ENCODE results near the gene EGLN2. TPM values are rescaled to one million over a fixed set of nuclear protein-coding genes. Genes with fewer than 3 reads are reported as not detected.

Gene EGLN2
- polyA plus RNA-seq, 1 of the 3 experiments (the other 2 are of a cell fraction): 43.0 TPM

DNA sequence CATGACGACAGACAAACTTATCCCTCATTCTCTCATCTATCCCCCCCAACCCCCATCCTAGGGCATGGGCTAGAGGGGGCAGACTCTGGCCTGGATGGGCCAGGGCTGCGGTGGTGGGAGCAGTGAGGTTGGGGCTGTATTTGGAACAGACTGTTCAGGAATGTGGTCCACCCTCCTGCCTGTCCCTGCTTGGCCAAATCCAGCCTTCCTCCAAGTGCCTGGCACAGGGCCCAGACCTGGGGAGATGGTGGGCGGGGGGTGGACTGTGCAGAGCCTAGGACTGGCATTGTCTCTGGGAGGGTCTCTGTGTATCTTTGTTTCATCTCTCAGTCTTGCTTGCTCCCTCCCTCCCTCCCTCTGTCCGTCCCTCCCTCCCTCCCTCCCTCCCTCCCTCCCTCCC lies 14.2 kb downstream of the EGLN2 start (continued):
- TF ChIP-seq GABPA (IDR thresholded peaks at IDR 0.05; ENCODE audit: low read depth): no peak
- TF ChIP-seq MEF2A (IDR thresholded peaks at IDR 0.05; ENCODE audit: borderline replicate concordance, low read depth): no peak
- TF ChIP-seq RCOR1 (IDR thresholded peaks at IDR 0.05; ENCODE audit: low read length): no peak
- no peak for TF ChIP-seq TEAD4 (IDR thresholded peaks at IDR 0.05; ENCODE audit: borderline replicate concordance, insufficient read depth)
- TF ChIP-seq, protein P1, sequence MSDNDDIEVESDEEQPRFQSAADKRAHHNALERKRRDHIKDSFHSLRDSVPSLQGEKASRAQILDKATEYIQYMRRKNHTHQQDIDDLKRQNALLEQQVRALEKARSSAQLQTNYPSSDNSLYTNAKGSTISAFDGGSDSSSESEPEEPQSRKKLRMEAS (IDR thresholded peaks at IDR 0.05; ENCODE audit: low read depth): no peak
- no peak for TF ChIP-seq FOXJ3 (CRISPR knock-in tag; IDR thresholded peaks at IDR 0.05)
- no peak for TF ChIP-seq EP300 (IDR thresholded peaks at IDR 0.05; ENCODE audit: borderline replicate concordance in 1 of 2, low read depth in 1 of 2, low read length in 1 of 2)
- no peak for TF ChIP-seq CHD2 (IDR thresholded peaks at IDR 0.05; ENCODE audit: low read length, partially characterized antibody)
- no peak for TF ChIP-seq RXRA (IDR thresholded peaks at IDR 0.05; ENCODE audit: borderline replicate concordance, low read depth)

DNA sequence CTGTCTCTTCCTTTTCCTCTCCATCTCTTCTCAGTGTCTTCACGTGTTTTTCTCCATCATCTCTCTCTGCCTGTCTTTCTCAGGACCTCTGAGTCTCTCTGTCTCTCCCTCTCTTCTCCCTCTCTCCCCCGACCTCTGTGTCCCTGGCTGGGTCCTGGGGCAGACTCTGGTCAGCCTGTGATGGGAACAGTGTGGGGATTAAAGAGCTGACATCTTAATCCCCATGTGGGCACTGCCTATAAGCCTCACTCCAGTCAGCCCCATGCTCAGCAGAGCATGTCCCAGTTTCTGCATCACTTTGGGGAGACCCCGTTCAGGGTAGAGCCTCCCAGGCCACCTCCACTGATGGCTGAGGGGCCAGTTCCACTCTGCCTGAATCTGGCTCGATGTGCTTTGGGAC lies 16.2 kb downstream of the EGLN2 start:
- Histone ChIP-seq H3K4me1 (ENCODE audit: control insufficient read depth in 1 of 2, insufficient read depth in 2 of 2, low read depth in 1 of 2, low read length in 1 of 2) (peaks cover 8 to 11% of the 10 kb centered on the region in 2 experiments; a peak in 3 of 4 replicates), H3F3A (replicated peaks; ENCODE audit: insufficient read depth) (peaks cover 9% of the 10 kb centered on the region), H2AFZ (ENCODE audit: low read depth) (no peak overlapping the region), H3K4me3 (ENCODE audit: low read depth in 2 of 2, low read length in 1 of 2) (no peak overlapping the region), H3K9me2 (no peaks in the 10 kb centered on the region), H3K79me2 (ENCODE audit: insufficient read depth) (no peaks in the 10 kb centered on the region), H3K9ac (no peak overlapping the region), H3K27ac (ENCODE audit: low read depth in 2 of 2, low read length in 1 of 2) (no peak overlapping the region), H3K9me3 (no peaks in the 10 kb centered on the region), H3K27me3 (ENCODE audit: insufficient read depth) (no peaks in the 10 kb centered on the region), H3K4me2 (no peak overlapping the region), H4K20me1 (ENCODE audit: insufficient read depth) (peaks cover 3% of the 10 kb centered on the region; the same call in 1 of the 2 replicates), H3K36me3 (replicated peaks in 1 of 2; ENCODE audit: control insufficient read depth in 1 of 2, insufficient read depth in 2 of 2, low read length in 1 of 2) (peaks cover 0 to under 1% of the 10 kb centered on the region in 2 experiments)
- ChIA-PET POLR2A (no interaction called here), CTCF (no interaction called here)
- DNase-seq: no peak
- WGBS (ENCODE audit: low lambda C conversion rate): 73% methylated on average over 4 of the region's 4 CpGs
- TF ChIP-seq EZH2phosphoT487 (IDR thresholded peaks at IDR 0.05; ENCODE audit: borderline replicate concordance, low read depth): no peak
- TF ChIP-seq SMC3 (IDR thresholded peaks at IDR 0.05; ENCODE audit: low read depth, low read length): no peak
- no peak for TF ChIP-seq MEF2A (IDR thresholded peaks at IDR 0.05; ENCODE audit: borderline replicate concordance, low read depth)
- no peak for TF ChIP-seq EP300 (IDR thresholded peaks at IDR 0.05; ENCODE audit: borderline replicate concordance in 1 of 2, low read depth in 1 of 2, low read length in 1 of 2)
- TF ChIP-seq CHD2 (IDR thresholded peaks at IDR 0.05; ENCODE audit: low read length, partially characterized antibody): no peak
- TF ChIP-seq, protein P2, sequence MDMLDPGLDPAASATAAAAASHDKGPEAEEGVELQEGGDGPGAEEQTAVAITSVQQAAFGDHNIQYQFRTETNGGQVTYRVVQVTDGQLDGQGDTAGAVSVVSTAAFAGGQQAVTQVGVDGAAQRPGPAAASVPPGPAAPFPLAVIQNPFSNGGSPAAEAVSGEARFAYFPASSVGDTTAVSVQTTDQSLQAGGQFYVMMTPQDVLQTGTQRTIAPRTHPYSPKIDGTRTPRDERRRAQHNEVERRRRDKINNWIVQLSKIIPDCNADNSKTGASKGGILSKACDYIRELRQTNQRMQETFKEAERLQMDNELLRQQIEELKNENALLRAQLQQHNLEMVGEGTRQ (IDR thresholded peaks at IDR 0.05; ENCODE audit: borderline replicate concordance, low read depth, low read length): no peak
- no peak for TF ChIP-seq RXRA (IDR thresholded peaks at IDR 0.05; ENCODE audit: borderline replicate concordance, low read depth)
- no peak for TF ChIP-seq GABPA (IDR thresholded peaks at IDR 0.05; ENCODE audit: low read depth)
- TF ChIP-seq FOXM1 (IDR thresholded peaks at IDR 0.05; ENCODE audit: low read depth): no peak
- TF ChIP-seq, protein P3, sequence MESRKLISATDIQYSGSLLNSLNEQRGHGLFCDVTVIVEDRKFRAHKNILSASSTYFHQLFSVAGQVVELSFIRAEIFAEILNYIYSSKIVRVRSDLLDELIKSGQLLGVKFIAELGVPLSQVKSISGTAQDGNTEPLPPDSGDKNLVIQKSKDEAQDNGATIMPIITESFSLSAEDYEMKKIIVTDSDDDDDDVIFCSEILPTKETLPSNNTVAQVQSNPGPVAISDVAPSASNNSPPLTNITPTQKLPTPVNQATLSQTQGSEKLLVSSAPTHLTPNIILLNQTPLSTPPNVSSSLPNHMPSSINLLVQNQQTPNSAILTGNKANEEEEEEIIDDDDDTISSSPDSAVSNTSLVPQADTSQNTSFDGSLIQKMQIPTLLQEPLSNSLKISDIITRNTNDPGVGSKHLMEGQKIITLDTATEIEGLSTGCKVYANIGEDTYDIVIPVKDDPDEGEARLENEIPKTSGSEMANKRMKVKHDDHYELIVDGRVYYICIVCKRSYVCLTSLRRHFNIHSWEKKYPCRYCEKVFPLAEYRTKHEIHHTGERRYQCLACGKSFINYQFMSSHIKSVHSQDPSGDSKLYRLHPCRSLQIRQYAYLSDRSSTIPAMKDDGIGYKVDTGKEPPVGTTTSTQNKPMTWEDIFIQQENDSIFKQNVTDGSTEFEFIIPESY (IDR thresholded peaks at IDR 0.05; ENCODE audit: borderline replicate concordance, low read depth): no peak
- TF ChIP-seq MXI1 (IDR thresholded peaks at IDR 0.05; ENCODE audit: low read depth, low read length): no peak
- TF ChIP-seq GATA2 (CRISPR knock-in tag; IDR thresholded peaks at IDR 0.05): no peak
- no peak for TF ChIP-seq RAD21 (IDR thresholded peaks at IDR 0.05; ENCODE audit: low read length)
- no peak for TF ChIP-seq YY1 (IDR thresholded peaks at IDR 0.05; ENCODE audit: low read depth)
- no peak for TF ChIP-seq FOXJ3 (CRISPR knock-in tag; IDR thresholded peaks at IDR 0.05)
